Activated gamma-delta T cell treated with Interleukin-2 at 50 U/mL for 16 hours (primary cell): ENCODE data around the gene THRA.

Experiments
- DNase-seq: peaks from one replicate; pipeline ENCODE4 v3.0.0-alpha.2; 2020

THRA gene

DNA sequence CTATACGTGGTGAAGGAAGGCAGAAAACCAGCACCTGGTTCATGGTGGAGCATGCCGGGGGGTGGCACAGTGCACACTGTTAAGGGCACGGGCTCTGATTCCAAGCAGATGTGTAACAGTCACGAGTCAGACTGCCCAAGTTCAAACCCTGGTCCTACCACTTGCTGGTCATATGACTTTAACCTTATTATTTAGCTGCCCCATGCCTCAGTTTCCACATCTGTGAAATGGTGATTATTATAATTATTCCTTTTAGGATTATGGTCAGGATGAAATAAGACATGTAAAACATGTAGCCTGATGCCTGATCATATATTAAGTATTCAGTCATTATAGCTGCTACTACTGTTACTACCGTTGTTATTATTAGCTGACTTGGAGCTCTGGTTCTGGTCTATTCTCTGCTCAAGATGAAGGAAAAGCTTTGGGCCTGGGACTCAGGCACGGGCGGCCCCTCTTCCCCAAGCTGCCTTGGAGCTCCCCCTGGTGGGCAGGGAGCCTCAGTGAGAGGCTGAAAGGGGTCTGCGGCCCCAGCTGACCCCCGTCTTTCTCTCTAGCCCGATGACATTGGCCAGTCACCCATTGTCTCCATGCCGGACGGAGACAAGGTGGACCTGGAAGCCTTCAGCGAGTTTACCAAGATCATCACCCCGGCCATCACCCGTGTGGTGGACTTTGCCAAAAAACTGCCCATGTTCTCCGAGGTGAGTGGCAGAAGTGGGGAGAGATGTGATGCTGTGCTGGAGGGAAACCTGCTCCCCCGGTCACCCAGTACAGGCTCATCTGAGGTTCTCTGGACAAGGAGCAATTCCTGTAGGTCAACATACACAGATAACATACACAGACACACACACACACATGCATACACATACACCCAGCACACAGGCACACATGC lies 23.6 kb downstream of the THRA start:
- peak; percentile 64 for DNase-seq

DNA sequence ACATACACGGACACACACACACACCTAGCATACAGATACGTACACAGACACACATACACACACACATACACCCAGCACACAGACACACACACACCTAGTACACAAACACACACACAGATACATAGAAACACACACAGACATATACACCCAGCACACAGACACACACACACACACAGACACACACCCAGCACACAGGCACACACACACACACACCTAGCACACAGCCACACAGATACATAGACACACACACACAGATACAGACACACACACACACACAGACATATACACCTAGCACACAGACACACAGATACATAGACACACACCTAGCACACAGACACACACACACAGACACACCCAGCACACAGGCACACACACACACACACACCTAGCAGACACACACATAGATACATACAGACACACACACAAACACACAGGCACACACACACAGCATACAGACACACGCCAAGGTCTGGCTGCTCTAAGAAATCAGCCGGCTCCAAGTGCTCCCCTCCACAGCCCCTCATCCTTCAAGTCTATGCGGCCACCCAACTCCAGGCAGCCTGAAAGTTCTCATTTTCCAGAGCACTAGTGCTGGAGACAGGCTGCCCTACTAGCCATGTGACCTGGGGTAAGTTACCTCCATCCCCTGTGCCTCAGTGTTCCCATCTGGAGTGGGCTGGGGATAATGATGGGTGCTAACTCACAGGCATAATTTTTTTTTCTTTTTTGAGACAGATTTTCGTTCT lies 24.5 kb downstream of the THRA start:
- DNase-seq = no peak

DNA sequence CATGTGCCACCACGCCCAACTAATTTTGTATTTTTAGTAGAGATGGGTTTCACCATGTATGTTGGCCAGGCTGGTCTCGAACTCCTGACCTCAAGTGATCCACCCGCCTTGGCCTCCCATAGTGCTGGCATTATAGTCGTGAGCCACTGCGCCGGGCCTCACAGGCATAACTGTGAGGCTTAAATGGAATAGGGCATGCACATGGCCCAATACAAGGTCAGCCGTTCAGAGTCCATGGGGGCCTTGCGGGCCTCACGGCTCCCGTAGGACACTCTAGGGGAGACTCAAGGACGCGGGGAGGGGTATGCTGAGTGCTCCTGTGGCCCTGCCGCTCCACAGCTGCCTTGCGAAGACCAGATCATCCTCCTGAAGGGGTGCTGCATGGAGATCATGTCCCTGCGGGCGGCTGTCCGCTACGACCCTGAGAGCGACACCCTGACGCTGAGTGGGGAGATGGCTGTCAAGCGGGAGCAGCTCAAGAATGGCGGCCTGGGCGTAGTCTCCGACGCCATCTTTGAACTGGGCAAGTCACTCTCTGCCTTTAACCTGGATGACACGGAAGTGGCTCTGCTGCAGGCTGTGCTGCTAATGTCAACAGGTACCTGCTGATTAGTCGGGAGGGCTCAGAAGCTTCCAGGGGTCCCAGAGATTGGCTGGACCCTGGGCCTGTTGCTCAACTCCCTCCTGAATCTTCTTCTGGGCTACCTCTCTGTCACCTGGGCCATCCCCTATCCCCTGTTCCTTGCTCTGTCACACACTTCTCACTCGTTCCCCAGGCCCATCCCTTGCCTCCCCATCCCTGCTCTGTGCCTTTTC lies 25.3 kb downstream of the THRA start:
- no peak for DNase-seq

DNA sequence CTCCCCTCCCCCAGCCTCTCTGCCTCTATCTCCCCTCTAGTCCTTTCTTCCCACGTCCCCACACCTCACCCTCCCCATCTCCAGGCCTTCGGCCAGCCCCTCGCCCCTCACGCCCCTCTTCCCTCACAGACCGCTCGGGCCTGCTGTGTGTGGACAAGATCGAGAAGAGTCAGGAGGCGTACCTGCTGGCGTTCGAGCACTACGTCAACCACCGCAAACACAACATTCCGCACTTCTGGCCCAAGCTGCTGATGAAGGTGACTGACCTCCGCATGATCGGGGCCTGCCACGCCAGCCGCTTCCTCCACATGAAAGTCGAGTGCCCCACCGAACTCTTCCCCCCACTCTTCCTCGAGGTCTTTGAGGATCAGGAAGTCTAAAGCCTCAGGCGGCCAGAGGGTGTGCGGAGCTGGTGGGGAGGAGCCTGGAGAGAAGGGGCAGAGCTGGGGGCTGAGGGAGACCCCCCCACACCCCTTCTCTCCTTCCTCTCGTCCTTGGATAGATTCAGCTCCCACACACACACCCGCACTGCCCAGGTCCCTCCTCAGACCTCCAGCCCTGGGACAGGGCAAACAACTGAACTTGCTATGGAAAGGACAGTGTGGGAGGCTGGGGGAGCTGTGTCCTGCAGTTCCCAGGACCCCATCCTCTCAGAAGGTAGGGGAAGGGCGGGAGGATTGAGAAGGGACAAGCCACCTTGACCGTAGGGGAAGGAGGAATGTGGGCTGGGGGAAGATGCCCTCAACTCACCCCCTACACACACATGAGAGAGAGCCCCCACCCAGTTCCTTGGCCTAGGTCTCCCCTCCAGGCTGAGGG lies 26.5 kb downstream of the THRA start:
- no peak for DNase-seq

DNA sequence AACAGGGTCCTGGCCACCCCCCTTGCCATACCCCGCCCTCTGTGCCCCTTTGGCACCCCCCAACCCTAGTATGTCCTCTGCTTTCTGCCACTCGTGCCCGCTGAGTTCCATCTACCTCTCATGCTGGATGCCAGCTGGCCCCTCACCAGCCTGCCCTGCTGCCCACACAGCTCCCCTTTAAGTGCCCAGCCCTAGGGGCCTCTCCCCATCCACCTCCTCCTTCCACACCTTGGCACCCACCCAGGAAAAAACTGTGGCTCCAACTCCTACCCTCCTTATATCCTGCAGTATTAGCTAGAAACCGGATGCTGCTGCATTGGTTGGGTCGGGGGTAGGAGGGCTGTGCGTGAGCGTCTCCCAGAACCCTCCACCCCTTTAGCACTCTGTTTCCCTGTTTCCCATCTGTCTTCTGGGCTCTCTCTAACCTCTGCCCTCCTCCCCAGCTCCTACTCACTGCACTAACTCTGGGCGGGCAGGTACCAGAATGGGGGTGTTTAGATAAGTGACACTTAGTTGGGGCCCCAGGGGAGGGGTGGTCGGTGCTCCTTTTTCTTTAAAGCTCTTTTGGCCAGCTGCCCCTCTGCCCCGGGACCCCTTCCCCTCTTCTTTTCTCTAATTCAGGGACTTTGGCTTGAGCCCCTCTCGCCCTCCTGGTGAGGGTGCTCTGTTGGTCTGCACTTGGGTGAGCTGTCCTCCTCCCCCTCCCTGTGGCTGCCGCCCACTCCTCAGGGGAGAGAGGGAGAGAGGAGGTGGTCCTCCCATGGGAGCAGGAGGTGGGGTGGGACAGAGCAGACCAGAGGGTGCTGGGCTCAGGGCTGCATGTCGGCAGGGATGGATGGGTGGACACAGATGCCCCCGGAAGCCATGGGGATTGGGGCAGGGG lies 27.7 kb downstream of the THRA start:
- DNase-seq = no peak

GRCh38 chr17:40091691-40092397 lies 29.1 kb downstream of the THRA start:
- DNase-seq = no peak

- no peak for DNase-seq
Measured at GRCh38 chr17:40092581-40092980, 29.8 kb downstream of the THRA start.

- DNase-seq = no peak
Measured at GRCh38 chr17:40093005-40093579, 30.3 kb downstream of the THRA start.

- DNase-seq = no peak
Measured at GRCh38 chr17:40093580-40094201, 30.9 kb downstream of the THRA start.

DNA sequence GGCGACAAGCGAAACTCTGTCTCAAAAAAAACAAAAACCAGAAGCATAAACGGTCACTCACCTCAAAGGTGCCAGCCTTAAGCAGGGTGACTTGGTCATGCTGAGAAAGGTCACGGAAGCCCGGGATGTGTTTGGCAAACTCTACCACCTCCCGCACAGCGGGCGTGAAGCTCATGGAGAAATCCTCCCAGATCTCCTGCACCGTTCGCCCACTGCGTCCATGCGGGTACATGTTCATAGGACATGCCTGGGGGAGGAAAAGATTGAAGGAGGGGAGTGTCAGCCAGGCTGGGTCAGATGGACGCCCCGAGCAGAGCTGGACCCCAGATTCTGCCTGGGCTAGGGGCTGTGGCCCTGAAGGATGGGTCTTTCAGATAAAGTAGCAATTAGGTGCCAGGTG lies 32.1 kb downstream of the THRA start:
- no peak for DNase-seq

GRCh38 chr17:40095351-40095943 lies 32.7 kb downstream of the THRA start:
- DNase-seq = no peak

GRCh38 chr17:40095944-40096791 lies 33.4 kb downstream of the THRA start:
- peak; percentile 78 for DNase-seq

- DNase-seq = no peak
Measured at GRCh38 chr17:40097087-40097486, 34.3 kb downstream of the THRA start.

GRCh38 chr17:40097931-40098845 lies 35.4 kb downstream of the THRA start:
- DNase-seq = no peak

DNA sequence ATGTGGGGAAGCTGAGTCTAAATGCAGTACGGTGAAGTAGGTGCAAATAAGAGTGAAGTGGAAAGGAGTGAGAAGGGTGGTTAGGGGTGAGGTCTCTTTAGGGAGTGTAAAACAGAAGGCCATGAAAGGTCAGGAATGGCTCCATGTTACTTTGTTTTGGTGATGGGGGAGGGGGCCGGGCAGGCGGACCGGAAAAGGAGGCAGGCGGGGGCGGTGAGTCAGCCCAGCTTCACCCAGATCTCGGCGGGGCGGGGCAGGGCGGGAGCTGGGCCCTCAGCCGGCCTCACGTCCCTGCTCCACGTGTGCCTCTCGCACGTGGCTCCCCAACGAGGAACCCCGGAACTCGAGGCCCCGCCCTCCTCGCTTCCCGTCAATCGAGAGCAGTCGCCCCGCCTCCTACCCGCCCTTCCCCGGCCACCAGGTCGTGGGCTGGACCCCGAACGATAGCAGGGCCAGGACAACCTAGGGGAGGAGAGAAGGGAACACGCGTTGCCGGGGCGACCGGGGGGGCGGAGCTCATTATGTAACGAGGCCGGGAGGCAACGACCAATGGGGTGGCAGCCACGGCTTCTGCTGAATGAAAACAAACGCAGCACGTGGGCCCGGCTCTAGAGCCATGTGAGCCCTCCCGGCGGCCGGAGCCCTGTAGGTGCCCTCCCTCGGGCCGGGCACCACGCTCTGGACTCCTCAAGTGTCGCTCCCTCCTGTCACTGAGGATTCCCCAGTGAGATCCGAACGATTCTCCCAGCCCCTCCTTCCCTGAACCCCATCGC lies 36.3 kb downstream of the THRA start:
- peak; percentile 99 for DNase-seq

GRCh38 chr17:40099619-40100418 lies 37.1 kb downstream of the THRA start:
- no peak for DNase-seq
